ENCODE results near the gene ZNF318.
"Not testable (repeated sequence)": the region's sequence is repeated elsewhere in the genome, so short reads cannot be mapped to it uniquely, and the experiment has no call there.

DNA sequence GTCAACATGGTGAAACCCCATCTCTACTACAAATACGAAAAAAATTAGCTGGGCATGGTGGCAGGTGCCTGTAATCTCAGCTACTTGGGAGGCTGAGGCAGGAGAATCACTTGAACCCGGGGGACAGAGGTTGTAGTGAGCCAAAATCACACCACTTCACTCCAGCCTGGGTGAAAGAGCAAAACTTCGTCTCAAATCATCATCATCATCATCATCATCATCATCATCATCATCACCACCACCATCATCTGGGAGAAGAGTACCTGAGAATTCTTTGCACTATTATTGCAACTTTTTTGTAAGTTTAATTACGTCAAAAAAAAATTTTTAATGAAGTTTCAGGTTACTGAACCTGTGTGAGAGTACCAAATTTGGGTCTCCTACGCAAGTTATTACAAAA is 17.5 kb downstream of the ZNF318 start:
- not testable (repeated sequence) for TF ChIP-seq EZH2 (IDR thresholded peaks at IDR 0.05; ENCODE audit: borderline replicate concordance, low read depth, low read length, poor library complexity, severe bottlenecking)
- TF ChIP-seq, protein P1, sequence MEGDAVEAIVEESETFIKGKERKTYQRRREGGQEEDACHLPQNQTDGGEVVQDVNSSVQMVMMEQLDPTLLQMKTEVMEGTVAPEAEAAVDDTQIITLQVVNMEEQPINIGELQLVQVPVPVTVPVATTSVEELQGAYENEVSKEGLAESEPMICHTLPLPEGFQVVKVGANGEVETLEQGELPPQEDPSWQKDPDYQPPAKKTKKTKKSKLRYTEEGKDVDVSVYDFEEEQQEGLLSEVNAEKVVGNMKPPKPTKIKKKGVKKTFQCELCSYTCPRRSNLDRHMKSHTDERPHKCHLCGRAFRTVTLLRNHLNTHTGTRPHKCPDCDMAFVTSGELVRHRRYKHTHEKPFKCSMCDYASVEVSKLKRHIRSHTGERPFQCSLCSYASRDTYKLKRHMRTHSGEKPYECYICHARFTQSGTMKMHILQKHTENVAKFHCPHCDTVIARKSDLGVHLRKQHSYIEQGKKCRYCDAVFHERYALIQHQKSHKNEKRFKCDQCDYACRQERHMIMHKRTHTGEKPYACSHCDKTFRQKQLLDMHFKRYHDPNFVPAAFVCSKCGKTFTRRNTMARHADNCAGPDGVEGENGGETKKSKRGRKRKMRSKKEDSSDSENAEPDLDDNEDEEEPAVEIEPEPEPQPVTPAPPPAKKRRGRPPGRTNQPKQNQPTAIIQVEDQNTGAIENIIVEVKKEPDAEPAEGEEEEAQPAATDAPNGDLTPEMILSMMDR (conservative IDR thresholded peaks at IDR 0.05; ENCODE audit: low read depth, low read length): not testable (repeated sequence)

All from A673 (cell line).